ENCODE measurements around the gene PTBP1.

Gene PTBP1

GRCh38 chr19:798415-799075, 1.3 kb downstream of the PTBP1 start:
- DNase-seq = no peak

- no peak for DNase-seq
These were observed 2.0 kb downstream of the PTBP1 start for GRCh38 chr19:799076-799881.

- DNase-seq = no peak
These were observed 3.2 kb downstream of the PTBP1 start for GRCh38 chr19:800360-801029.

- no peak for DNase-seq
These were observed 4.0 kb downstream of the PTBP1 start for GRCh38 chr19:801030-801860.

GRCh38 chr19:801861-802497, 4.7 kb downstream of the PTBP1 start:
- DNase-seq = no peak

GRCh38 chr19:802498-803098, 5.3 kb downstream of the PTBP1 start:
- DNase-seq = no peak

- DNase-seq = no peak
These were observed 5.9 kb downstream of the PTBP1 start for GRCh38 chr19:803099-803561.

- no peak for DNase-seq
These were observed 6.6 kb downstream of the PTBP1 start for GRCh38 chr19:803686-804418.

GRCh38 chr19:804419-805165, 7.3 kb downstream of the PTBP1 start:
- no peak for DNase-seq

GRCh38 chr19:805166-805551, 7.9 kb downstream of the PTBP1 start:
- DNase-seq = no peak

GRCh38 chr19:805600-806550, 8.6 kb downstream of the PTBP1 start:
- no peak for DNase-seq

- DNase-seq = no peak
These were observed 9.7 kb downstream of the PTBP1 start for GRCh38 chr19:806815-807421.

GRCh38 chr19:807627-808422, 10.6 kb downstream of the PTBP1 start:
- DNase-seq = no peak

- no peak for DNase-seq
These were observed 11.1 kb downstream of the PTBP1 start for GRCh38 chr19:808423-808775.

GRCh38 chr19:810077-810855, 13.0 kb downstream of the PTBP1 start:
- DNase-seq = no peak

- no peak for DNase-seq
These were observed 13.7 kb downstream of the PTBP1 start for GRCh38 chr19:810883-811489.

Data from activated CD8-positive, alpha-beta memory T cell treated with anti-CD3 and anti-CD28 coated beads for 24 hours (primary cell).